ENCODE data around the gene RSPH6A. TPM values are rescaled to one million over a fixed set of nuclear protein-coding genes. Genes with fewer than 3 reads are reported as not detected.

The RSPH6A gene
- total RNA-seq, 1 experiment from 2014 or later, result 0.39 TPM

DNA sequence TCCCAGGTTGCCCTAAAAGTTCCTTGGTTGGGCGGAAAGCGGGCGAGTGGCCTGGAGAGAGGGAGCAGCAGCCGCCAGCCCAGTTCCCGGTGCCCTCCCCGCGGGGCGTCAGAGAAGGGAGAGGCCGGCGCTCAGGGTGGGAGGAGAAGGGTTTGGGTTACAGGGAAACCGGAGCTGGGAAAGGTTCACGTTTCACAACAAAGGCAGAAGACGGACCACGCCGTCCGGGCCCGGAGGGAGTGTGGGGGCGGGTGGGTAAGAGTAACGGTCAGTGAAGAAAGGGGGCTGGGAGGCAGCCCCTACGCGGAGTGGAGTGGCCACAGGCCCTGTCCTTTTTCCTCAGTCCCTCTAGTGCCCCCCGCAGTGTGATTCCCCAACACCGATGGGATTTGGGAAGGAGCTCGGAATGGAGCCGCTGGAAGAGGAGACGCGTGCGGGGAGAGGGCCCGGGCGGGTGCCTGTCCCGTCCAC, 47.7 kb downstream of the RSPH6A start:
- ChIA-PET POLR2A (interaction anchor here (0.7 to 4.8 kb wide), 10 partner anchors 32 to 369 kb away, joined by 3 to 115 read pairs (median 5); partner anchors contain the start of genes EML2, FBXO46, QPCTL and SNRPD2), CTCF (interaction anchor here (0.5 to 5.6 kb wide), 14 partner anchors 13 to 310 kb away, joined by 3 to 175 read pairs (median 6); partner anchors contain the start of genes DMPK, FOXA3, QPCTL and SNRPD2)
- H3K36me3 Mint-ChIP-seq, result no peaks in the 10 kb centered on the region
- peak overlapping the region; percentile 32; the same call in 1 of the 2 replicates for H3K27ac Mint-ChIP-seq
- H3K9me3 Mint-ChIP-seq, result no peaks in the 10 kb centered on the region
- H3K4me1 Mint-ChIP-seq, result peaks cover 26% of the 10 kb centered on the region
- peak overlapping the region; percentile 79 for H3K4me3 Mint-ChIP-seq
- ATAC-seq (no peak), DNase-seq (ENCODE audit: low spot score) (peak; percentile 69)
- H3K27me3 Mint-ChIP-seq (ENCODE audit: low read depth), result no peaks in the 10 kb centered on the region; the same call in 1 of the 2 replicates
- TF ChIP-seq, protein P1, sequence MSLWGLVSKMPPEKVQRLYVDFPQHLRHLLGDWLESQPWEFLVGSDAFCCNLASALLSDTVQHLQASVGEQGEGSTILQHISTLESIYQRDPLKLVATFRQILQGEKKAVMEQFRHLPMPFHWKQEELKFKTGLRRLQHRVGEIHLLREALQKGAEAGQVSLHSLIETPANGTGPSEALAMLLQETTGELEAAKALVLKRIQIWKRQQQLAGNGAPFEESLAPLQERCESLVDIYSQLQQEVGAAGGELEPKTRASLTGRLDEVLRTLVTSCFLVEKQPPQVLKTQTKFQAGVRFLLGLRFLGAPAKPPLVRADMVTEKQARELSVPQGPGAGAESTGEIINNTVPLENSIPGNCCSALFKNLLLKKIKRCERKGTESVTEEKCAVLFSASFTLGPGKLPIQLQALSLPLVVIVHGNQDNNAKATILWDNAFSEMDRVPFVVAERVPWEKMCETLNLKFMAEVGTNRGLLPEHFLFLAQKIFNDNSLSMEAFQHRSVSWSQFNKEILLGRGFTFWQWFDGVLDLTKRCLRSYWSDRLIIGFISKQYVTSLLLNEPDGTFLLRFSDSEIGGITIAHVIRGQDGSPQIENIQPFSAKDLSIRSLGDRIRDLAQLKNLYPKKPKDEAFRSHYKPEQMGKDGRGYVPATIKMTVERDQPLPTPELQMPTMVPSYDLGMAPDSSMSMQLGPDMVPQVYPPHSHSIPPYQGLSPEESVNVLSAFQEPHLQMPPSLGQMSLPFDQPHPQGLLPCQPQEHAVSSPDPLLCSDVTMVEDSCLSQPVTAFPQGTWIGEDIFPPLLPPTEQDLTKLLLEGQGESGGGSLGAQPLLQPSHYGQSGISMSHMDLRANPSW (CRISPR knock-in tag; conservative IDR thresholded peaks at IDR 0.05; ENCODE audit: low read depth), result no peak
- TF ChIP-seq ZNF532 (CRISPR knock-in tag; IDR thresholded peaks at IDR 0.05; ENCODE audit: borderline replicate concordance) (no peak), MYBL2 (CRISPR knock-in tag; IDR thresholded peaks at IDR 0.05) (peak; percentile 46; the same call in 1 of the 2 replicates), SP1 (CRISPR knock-in tag; conservative IDR thresholded peaks at IDR 0.05) (peak; percentile 66), ZNF671 (CRISPR knock-in tag; IDR thresholded peaks at IDR 0.05) (no peak), TCF7 (CRISPR knock-in tag; IDR thresholded peaks at IDR 0.05; ENCODE audit: low read depth) (no peak), SMAD4 (CRISPR knock-in tag; IDR thresholded peaks at IDR 0.05) (no peak), MAX (CRISPR knock-in tag; IDR thresholded peaks at IDR 0.05) (peak; percentile 69; the same call in 1 of the 2 replicates), ZNF121 (CRISPR knock-in tag; IDR thresholded peaks at IDR 0.05) (no peak), ZNF423 (CRISPR knock-in tag; IDR thresholded peaks at IDR 0.05) (peak; percentile 75), FOXK1 (CRISPR knock-in tag; IDR thresholded peaks at IDR 0.05) (peak; percentile 99), ZNF138 (CRISPR knock-in tag; conservative IDR thresholded peaks at IDR 0.05) (no peak), SOX15 (CRISPR knock-in tag; IDR thresholded peaks at IDR 0.05) (no peak), ZNF512 (CRISPR knock-in tag; IDR thresholded peaks at IDR 0.05; ENCODE audit: borderline replicate concordance) (no peak)
- TF ChIP-seq, protein P2, sequence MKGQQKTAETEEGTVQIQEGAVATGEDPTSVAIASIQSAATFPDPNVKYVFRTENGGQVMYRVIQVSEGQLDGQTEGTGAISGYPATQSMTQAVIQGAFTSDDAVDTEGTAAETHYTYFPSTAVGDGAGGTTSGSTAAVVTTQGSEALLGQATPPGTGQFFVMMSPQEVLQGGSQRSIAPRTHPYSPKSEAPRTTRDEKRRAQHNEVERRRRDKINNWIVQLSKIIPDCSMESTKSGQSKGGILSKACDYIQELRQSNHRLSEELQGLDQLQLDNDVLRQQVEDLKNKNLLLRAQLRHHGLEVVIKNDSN (CRISPR knock-in tag; IDR thresholded peaks at IDR 0.05), result no peak
- TF ChIP-seq, protein P3, sequence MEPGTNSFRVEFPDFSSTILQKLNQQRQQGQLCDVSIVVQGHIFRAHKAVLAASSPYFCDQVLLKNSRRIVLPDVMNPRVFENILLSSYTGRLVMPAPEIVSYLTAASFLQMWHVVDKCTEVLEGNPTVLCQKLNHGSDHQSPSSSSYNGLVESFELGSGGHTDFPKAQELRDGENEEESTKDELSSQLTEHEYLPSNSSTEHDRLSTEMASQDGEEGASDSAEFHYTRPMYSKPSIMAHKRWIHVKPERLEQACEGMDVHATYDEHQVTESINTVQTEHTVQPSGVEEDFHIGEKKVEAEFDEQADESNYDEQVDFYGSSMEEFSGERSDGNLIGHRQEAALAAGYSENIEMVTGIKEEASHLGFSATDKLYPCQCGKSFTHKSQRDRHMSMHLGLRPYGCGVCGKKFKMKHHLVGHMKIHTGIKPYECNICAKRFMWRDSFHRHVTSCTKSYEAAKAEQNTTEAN (CRISPR knock-in tag; IDR thresholded peaks at IDR 0.05), result 0 out of 2 replicates have a peak, but pooled peaks have one; percentile 44
- TF ChIP-seq, protein P4, sequence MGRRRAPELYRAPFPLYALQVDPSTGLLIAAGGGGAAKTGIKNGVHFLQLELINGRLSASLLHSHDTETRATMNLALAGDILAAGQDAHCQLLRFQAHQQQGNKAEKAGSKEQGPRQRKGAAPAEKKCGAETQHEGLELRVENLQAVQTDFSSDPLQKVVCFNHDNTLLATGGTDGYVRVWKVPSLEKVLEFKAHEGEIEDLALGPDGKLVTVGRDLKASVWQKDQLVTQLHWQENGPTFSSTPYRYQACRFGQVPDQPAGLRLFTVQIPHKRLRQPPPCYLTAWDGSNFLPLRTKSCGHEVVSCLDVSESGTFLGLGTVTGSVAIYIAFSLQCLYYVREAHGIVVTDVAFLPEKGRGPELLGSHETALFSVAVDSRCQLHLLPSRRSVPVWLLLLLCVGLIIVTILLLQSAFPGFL (CRISPR knock-in tag; IDR thresholded peaks at IDR 0.05; ENCODE audit: borderline replicate concordance), result no peak

All from WTC11 (cell line).